CD14-positive monocyte (primary cell): ENCODE results near the gene BCAS1. TPM values are rescaled to one million over a fixed set of nuclear protein-coding genes. Genes with fewer than 3 reads are reported as not detected.

Experiments used
- DNase-seq, 3 donors: peaks; one replicate each; pipeline ENCODE4 v3.0.0-alpha.2; 2011 to 2022
- H2AFZ ChIP-seq: 2 replicates; pipeline ENCODE4 v1.6.0; 2012; ENCODE audit warnings: mild to moderate bottlenecking, low read depth, low read length, inconsistent platforms; ENCODE audit not compliant: insufficient read depth, poor library complexity, severe bottlenecking
- H3K27ac ChIP-seq, 2 donors: 1 replicate in 1 of 2; 2 replicates in 1 of 2; pipeline ENCODE4 v1.5.1; 2012 to 2013; ENCODE audit warnings: low read length in 2 of 2, control low read depth in 1 of 2, inconsistent platforms in 1 of 2, low read depth in 1 of 2, mild to moderate bottlenecking in 1 of 2
- H3K27me3 ChIP-seq, 2 donors: one replicate each; pipeline versions ENCODE4 v1.6.0 to v1.6.1; 2011 to 2013; ENCODE audit warnings: low read length in 2 of 2; ENCODE audit not compliant: control insufficient read depth in 2 of 2, insufficient read depth in 2 of 2
- H3K36me3 ChIP-seq, 2 donors: replicated peaks in 1 of 2; 1 replicate in 1 of 2; 2 replicates in 1 of 2; pipeline versions ENCODE4 v1.5.1 to v1.6.1; 2012 to 2013; ENCODE audit warnings: low read length in 2 of 2, control low read depth in 1 of 2, inconsistent platforms in 1 of 2, mild to moderate bottlenecking in 1 of 2; ENCODE audit not compliant: insufficient read depth in 2 of 2, control insufficient read depth in 1 of 2
- H3K4me1 ChIP-seq, 2 donors: 1 replicate in 1 of 2; 2 replicates in 1 of 2; pipeline versions ENCODE4 v1.5.1 to v1.6.1; 2012 to 2013; ENCODE audit warnings: low read length in 2 of 2, control low read depth in 1 of 2, inconsistent platforms in 1 of 2, mild to moderate bottlenecking in 1 of 2, moderate library complexity in 1 of 2; ENCODE audit not compliant: insufficient read depth in 2 of 2, control insufficient read depth in 1 of 2
- H3K4me2 ChIP-seq: replicated peaks from 2 replicates; pipeline ENCODE3; 2012; ENCODE audit warnings: low read length, moderate library complexity, mild to moderate bottlenecking; ENCODE audit not compliant: poor library complexity, severe bottlenecking; ENCODE audit errors: extremely low read depth
- H3K4me3 ChIP-seq, 3 experiments: fragments of 200-600 bp in 1 of 3; sonication (generic) in 1 of 3; replicated peaks in 1 of 3; 1 replicate in 2 of 3; 2 replicates in 1 of 3; pipeline ENCODE4 v1.5.1; 2011 to 2013; ENCODE audit warnings: low read length in 3 of 3, mild to moderate bottlenecking in 3 of 3, control low read depth in 2 of 3, low read depth in 2 of 3, inconsistent platforms in 1 of 3, moderate library complexity in 1 of 3
- H3K79me2 ChIP-seq: 2 replicates; pipeline ENCODE4 v1.6.0; 2012; ENCODE audit warnings: mild to moderate bottlenecking, control low read depth, inconsistent platforms, low read length, moderate library complexity; ENCODE audit not compliant: insufficient read depth
- H3K9ac ChIP-seq: 2 replicates; pipeline ENCODE4 v1.6.0; 2017; ENCODE audit warnings: low read length, mild to moderate bottlenecking; ENCODE audit not compliant: insufficient read depth, poor library complexity, severe bottlenecking
- H3K9me3 ChIP-seq, 2 donors: replicated peaks in 1 of 2; 1 replicate in 1 of 2; 2 replicates in 1 of 2; pipeline versions ENCODE4 v1.5.1 to v1.6.1; 2012 to 2013; ENCODE audit warnings: low read length in 2 of 2, control low read depth in 1 of 2; ENCODE audit not compliant: control insufficient read depth in 1 of 2, insufficient read depth in 1 of 2
- H4K20me1 ChIP-seq: 2 replicates; pipeline ENCODE4 v1.6.0; 2012; ENCODE audit warnings: mild to moderate bottlenecking, low read length, control low read depth, moderate library complexity; ENCODE audit not compliant: insufficient read depth
- H3K27ac Mint-ChIP-seq, 7 donors: one replicate each; pipeline ENCODE4 v1.8.0; 2020; ENCODE audit warnings: mild to moderate bottlenecking in 7 of 7, mixed read lengths in 7 of 7, moderate library complexity in 6 of 7, inconsistent platforms in 2 of 7
- H3K27me3 Mint-ChIP-seq, 3 donors: one replicate each; pipeline ENCODE4 v1.8.0; 2021 to 2022; ENCODE audit warnings: low read depth in 3 of 3, mild to moderate bottlenecking in 3 of 3, mixed read lengths in 3 of 3, moderate library complexity in 3 of 3, inconsistent platforms in 1 of 3
- H3K36me3 Mint-ChIP-seq, 2 donors: one replicate each; pipeline ENCODE4 v1.8.0; 2020; ENCODE audit warnings: mixed read lengths in 2 of 2, inconsistent platforms in 1 of 2, mild to moderate bottlenecking in 1 of 2
- H3K4me1 Mint-ChIP-seq: one replicate; pipeline ENCODE4 v1.8.0; 2020; ENCODE audit warnings: mild to moderate bottlenecking, mixed read lengths
- H3K4me3 Mint-ChIP-seq, 2 donors: one replicate each; pipeline ENCODE4 v1.8.0; 2020; ENCODE audit warnings: mild to moderate bottlenecking in 2 of 2, mixed read lengths in 2 of 2, moderate library complexity in 1 of 2
- H3K9me3 Mint-ChIP-seq, 7 donors: one replicate each; pipeline ENCODE4 v1.8.0; 2020 to 2022; ENCODE audit warnings: mixed read lengths in 7 of 7, mild to moderate bottlenecking in 6 of 7, moderate library complexity in 6 of 7, inconsistent platforms in 2 of 7
- CTCF ChIP-seq: fragments of 200-600 bp; IDR thresholded peaks from one replicate; pipeline ENCODE4 v1.8.0; 2022; ENCODE audit warnings: antibody characterized with exemption, mild to moderate bottlenecking
- WGBS: methylation state at CpG from one replicate; pipeline ENCODE4 v1.1.5; 2013; ENCODE audit warnings: missing lambda C conversion rate; ENCODE audit not compliant: insufficient coverage; 5-methylcytosine and 5-hydroxymethylcytosine counted together
- intact Hi-C, 2 donors: fragments of 100-400 bp; cut with micrococcal nuclease; formaldehyde crosslinking; loops; one replicate each; pipeline versions ENCODE4 v1.15.0 to v1.15.1; 2023
- polyA plus RNA-seq, 3 donors: library from polyadenylated mRNA; depleted of rRNA in 1 of 3; unstranded in 2 of 3; stranded (reverse) in 1 of 3; fragments of 300-500 nt in 2 of 3; fragments of >200 nt in 1 of 3; fragmentation: Illumina TruSeq in 2 of 3; gene quantifications; 1 replicate in 2 of 3; 2 replicates in 1 of 3; pipeline ENCODE4 v1.2.3, GENCODE V29; 2012 to 2021

BCAS1 gene
- polyA plus RNA-seq, 3 donors, result 0.01 to 0.02 TPM; not detected in 1

- Histone ChIP-seq H2AFZ (no peak overlapping the region), H3K4me2 (no peak overlapping the region), H4K20me1 (no peaks in the 10 kb centered on the region), H3K4me3 (no peak overlapping the region), H3K79me2 (no peaks in the 10 kb centered on the region), H3K27ac (no peak overlapping the region), H3K4me1 (no peaks in the 10 kb centered on the region), H3K9ac (no peak overlapping the region), H3K27me3 (no peaks in the 10 kb centered on the region), H3K36me3 (no peaks in the 10 kb centered on the region), H3K9me3 (no peaks in the 10 kb centered on the region)
- WGBS, result no CpG with 5 or more reads among the region's 2 CpGs
- H3K27me3 Mint-ChIP-seq, result peaks cover 0 to 3% (median 2%) of the 10 kb centered on the region in 3 donors
- no peak for TF ChIP-seq CTCF
- no peak for DNase-seq
- no peak overlapping the region for H3K4me3 Mint-ChIP-seq
- peaks cover 0 to 5% (median 1%) of the 10 kb centered on the region in 7 donors for H3K9me3 Mint-ChIP-seq
- intact Hi-C loops, result no loop called here
- H3K4me1 Mint-ChIP-seq, result no peaks in the 10 kb centered on the region
- no peaks in the 10 kb centered on the region for H3K36me3 Mint-ChIP-seq
- H3K27ac Mint-ChIP-seq, result no peak overlapping the region
Measured at GRCh38 chr20:53982624-53983023, 87.8 kb downstream of the BCAS1 start.

- no CpG with 5 or more reads among the region's 4 CpGs for WGBS
- peaks cover 0 to 8% (median 4%) of the 10 kb centered on the region in 7 donors for H3K9me3 Mint-ChIP-seq
- no peak overlapping the region for H3K9ac ChIP-seq
- no peaks in the 10 kb centered on the region for H3K79me2 ChIP-seq
- no peak for DNase-seq
- no peaks in the 10 kb centered on the region for H3K4me1 ChIP-seq
- H3K9me3 ChIP-seq, result no peaks in the 10 kb centered on the region
- no peaks in the 10 kb centered on the region for H3K36me3 Mint-ChIP-seq
- no peaks in the 10 kb centered on the region for H3K36me3 ChIP-seq
- intact Hi-C loops, result no loop called here
- TF ChIP-seq CTCF, result no peak
- no peak overlapping the region for H3K4me3 Mint-ChIP-seq
- H3K27ac ChIP-seq, result no peak overlapping the region
- no peaks in the 10 kb centered on the region for H4K20me1 ChIP-seq
- H3K27me3 ChIP-seq, result no peaks in the 10 kb centered on the region
- H3K27ac Mint-ChIP-seq, result no peak overlapping the region
- no peak overlapping the region for H3K4me3 ChIP-seq
- no peaks in the 10 kb centered on the region for H3K4me1 Mint-ChIP-seq
- no peak overlapping the region for H2AFZ ChIP-seq
- peaks cover 0 to 3% (median 2%) of the 10 kb centered on the region in 3 donors for H3K27me3 Mint-ChIP-seq
- H3K4me2 ChIP-seq, result no peak overlapping the region
Measured at GRCh38 chr20:53981752-53982437, 88.5 kb downstream of the BCAS1 start.
